GM23338 (cell line): ENCODE data around the gene RNF13. TPM values are rescaled to one million over a fixed set of nuclear protein-coding genes. Genes with fewer than 3 reads are reported as not detected.

Experiments used
- ATAC-seq: fragments of 200-7000 bp; cut with Tn5 transposase; 3 replicates; pipeline ENCODE4 v1.9.1; 2020
- DNase-seq: peaks from one replicate; pipeline ENCODE4 v3.0.0-alpha.2; 2015; ENCODE audit warnings: low spot score
- H2AFZ ChIP-seq: fragments of 200-600 bp; sonication (generic); 2 replicates; pipeline ENCODE4 v1.8.0; 2016; ENCODE audit warnings: antibody characterized with exemption, mild to moderate bottlenecking, moderate library complexity
- H3F3A ChIP-seq: fragments of 200-600 bp; sonication (generic); replicated peaks from 2 replicates; pipeline ENCODE4 v1.8.0; 2017; ENCODE audit warnings: antibody characterized with exemption, mixed run types, low read depth
- H3K27ac ChIP-seq: fragments of 200-600 bp; sonication (generic); 2 replicates; pipeline ENCODE4 v1.6.1; 2016; ENCODE audit warnings: low read depth
- H3K27me3 ChIP-seq: fragments of 200-600 bp; sonication (generic); 2 replicates; pipeline ENCODE4 v1.8.0; 2016; ENCODE audit warnings: mild to moderate bottlenecking, mixed run types, moderate library complexity; ENCODE audit not compliant: insufficient read depth
- H3K36me3 ChIP-seq: fragments of 200-600 bp; sonication (generic); 2 replicates; pipeline ENCODE4 v1.8.0; 2016; ENCODE audit warnings: mild to moderate bottlenecking; ENCODE audit not compliant: insufficient read depth
- H3K4me1 ChIP-seq: fragments of 200-600 bp; sonication (generic); 2 replicates; pipeline ENCODE4 v1.8.0; 2016; ENCODE audit warnings: mild to moderate bottlenecking, moderate library complexity; ENCODE audit not compliant: insufficient read depth
- H3K4me2 ChIP-seq: fragments of 200-600 bp; sonication (generic); 2 replicates; pipeline ENCODE4 v1.7.1; 2017; ENCODE audit warnings: mixed run types
- H3K4me3 ChIP-seq: fragments of 200-600 bp; sonication (generic); 2 replicates; pipeline ENCODE4 v1.6.1; 2016; ENCODE audit warnings: mixed run types
- H3K79me2 ChIP-seq: fragments of 200-600 bp; sonication (generic); replicated peaks from 2 replicates; pipeline ENCODE4 v1.8.0; 2017; ENCODE audit warnings: mild to moderate bottlenecking; ENCODE audit not compliant: insufficient read depth
- H3K9me2 ChIP-seq: fragments of 200-600 bp; sonication (generic); 2 replicates; pipeline ENCODE4 v1.8.0; 2017; ENCODE audit not compliant: insufficient read depth
- H4K20me1 ChIP-seq: fragments of 200-600 bp; sonication (generic); replicated peaks from 2 replicates; pipeline ENCODE4 v1.8.0; 2017; ENCODE audit warnings: mild to moderate bottlenecking; ENCODE audit not compliant: insufficient read depth
- H3K27ac Mint-ChIP-seq: 2 replicates; pipeline ENCODE4 v1.8.0; 2020; ENCODE audit warnings: inconsistent platforms, mild to moderate bottlenecking, moderate library complexity, mixed read lengths
- H3K27me3 Mint-ChIP-seq: 3 replicates; pipeline ENCODE4 v1.8.0; 2022; ENCODE audit warnings: low read depth, mild to moderate bottlenecking, moderate library complexity, mixed read lengths, inconsistent platforms; ENCODE audit not compliant: insufficient read depth, poor library complexity
- H3K36me3 Mint-ChIP-seq: 3 replicates; pipeline ENCODE4 v1.8.0; 2021; ENCODE audit warnings: low read depth, mild to moderate bottlenecking, inconsistent platforms, moderate library complexity, mixed read lengths
- H3K4me1 Mint-ChIP-seq: 3 replicates; pipeline ENCODE4 v1.8.0; 2020; ENCODE audit warnings: mild to moderate bottlenecking, inconsistent platforms, mixed read lengths
- H3K4me3 Mint-ChIP-seq: 3 replicates; pipeline ENCODE4 v1.8.0; 2021; ENCODE audit warnings: moderate library complexity, mild to moderate bottlenecking, inconsistent platforms, mixed read lengths
- H3K9me3 Mint-ChIP-seq: 3 replicates; pipeline ENCODE4 v1.8.0; 2020; ENCODE audit warnings: moderate library complexity, mild to moderate bottlenecking, inconsistent platforms, mixed read lengths
- CREB1 ChIP-seq: fragments of 250-450 bp; sonication (Bioruptor Pico); IDR thresholded peaks from 2 replicates; pipeline ENCODE4 v1.5.0; 2020; ENCODE audit warnings: low read depth, mild to moderate bottlenecking, moderate library complexity
- CTCF ChIP-seq, 2 experiments: fragments of 200-600 bp in 1 of 2; sonication (generic) in 1 of 2; conservative IDR thresholded peaks; 2 replicates each; pipeline versions ENCODE4 v1.5.1 to v1.6.1; 2016 to 2017; ENCODE audit warnings: antibody characterized with exemption in 2 of 2, low read depth in 2 of 2, mild to moderate bottlenecking in 2 of 2, moderate library complexity in 1 of 2
- ETS1 ChIP-seq: IDR thresholded peaks from 2 replicates; pipeline ENCODE4 v1.6.1; 2016; ENCODE audit warnings: antibody characterized with exemption
- EZH2 ChIP-seq: fragments of 200-600 bp; sonication (generic); IDR thresholded peaks from one replicate; pipeline ENCODE4 v1.8.0; 2017; ENCODE audit warnings: antibody characterized with exemption, mild to moderate bottlenecking, low read depth; ENCODE audit not compliant: unreplicated experiment
- EZH2phosphoT487 ChIP-seq: fragments of 200-600 bp; sonication (generic); IDR thresholded peaks from one replicate; pipeline ENCODE4 v1.8.1; 2018; ENCODE audit warnings: antibody characterized with exemption; ENCODE audit not compliant: unreplicated experiment
- JUNB ChIP-seq: IDR thresholded peaks from one replicate; pipeline ENCODE4 v1.6.1; 2016; ENCODE audit warnings: antibody characterized with exemption; ENCODE audit not compliant: unreplicated experiment
- REST ChIP-seq: IDR thresholded peaks from one replicate; pipeline ENCODE4 v1.6.1; 2018; ENCODE audit warnings: antibody characterized with exemption; ENCODE audit not compliant: unreplicated experiment
- ZNF114 ChIP-seq: fragments of 250-450 bp; sonication (Bioruptor Pico); IDR thresholded peaks from 2 replicates; pipeline ENCODE4 v1.5.0; 2020; ENCODE audit warnings: mild to moderate bottlenecking, moderate library complexity
- ZNF331 ChIP-seq: fragments of 250-450 bp; sonication (Bioruptor Pico); IDR thresholded peaks from 2 replicates; pipeline ENCODE4 v1.5.0; 2020; ENCODE audit warnings: low read depth, mild to moderate bottlenecking, moderate library complexity
- ZNF462 ChIP-seq: fragments of 250-450 bp; sonication (Bioruptor Pico); IDR thresholded peaks from 2 replicates; pipeline ENCODE4 v1.5.0; 2020; ENCODE audit warnings: mild to moderate bottlenecking, moderate library complexity
- polyA plus RNA-seq: library from polyadenylated mRNA; unstranded; fragments of >200 nt; fragmentation: Nextera tagmentation; extraction: Ambion mirVana; gene quantifications from 2 replicates; pipeline ENCODE4 v1.2.1, GENCODE V29; 2016
- total RNA-seq: library from RNA; depleted of rRNA; stranded (reverse); fragments of >200 nt; shearing (Covaris generic); gene quantifications from 2 replicates; pipeline ENCODE4 v1.2.3, GENCODE V29; 2014

Gene RNF13
- total and polyA plus RNA-seq, 2 experiments from 2014 or later, result 46.3 to 101 TPM

GRCh38 chr3:149964291-149964690, 151.3 kb downstream of the RNF13 start (continued):
- TF ChIP-seq ZNF462 (CRISPR knock-in tag) (no peak), CTCF (conservative IDR thresholded peaks at IDR 0.05; ENCODE audit: low read depth in 2 of 2) (no peak), ZNF331 (CRISPR knock-in tag) (no peak), CREB1 (CRISPR knock-in tag) (no peak), EZH2 (no peak)

GRCh38 chr3:149965278-149965677, 152.3 kb downstream of the RNF13 start:
- no peak for DNase-seq
- Mint-ChIP-seq H3K9me3 (no peaks in the 10 kb centered on the region; the same call in 2 of the 3 replicates), H3K27me3 (peaks cover 10% of the 10 kb centered on the region), H3K4me1 (peaks cover 41% of the 10 kb centered on the region), H3K36me3 (peaks cover 76% of the 10 kb centered on the region), H3K4me3 (no peak overlapping the region), H3K27ac (0 out of 2 replicates have a peak overlapping the region, but pooled peaks have one; percentile 53)
- Histone ChIP-seq H3K36me3 (peaks cover 3% of the 10 kb centered on the region; the same call in 1 of the 2 replicates), H3K4me2 (no peak overlapping the region), H3K27ac (no peak overlapping the region), H3K9me2 (no peaks in the 10 kb centered on the region), H4K20me1 (peaks cover 10% of the 10 kb centered on the region), H3K27me3 (no peaks in the 10 kb centered on the region), H3K79me2 (peaks cover 82% of the 10 kb centered on the region), H3K4me1 (peaks cover 26% of the 10 kb centered on the region), H2AFZ (no peak overlapping the region), H3F3A (no peaks in the 10 kb centered on the region), H3K4me3 (no peak overlapping the region)
- no peak for ATAC-seq
- TF ChIP-seq ETS1, result no peak
- TF ChIP-seq REST, result no peak
- TF ChIP-seq JUNB, result no peak
- TF ChIP-seq ZNF331 (CRISPR knock-in tag), result no peak
- no peak for TF ChIP-seq EZH2
- no peak for TF ChIP-seq EZH2phosphoT487
- no peak for TF ChIP-seq ZNF114 (CRISPR knock-in tag)
- TF ChIP-seq CREB1 (CRISPR knock-in tag), result no peak
